ENCODE data around the gene ADTRP.

- TF ChIP-seq CTCF (optimal IDR thresholded peaks at IDR 0.05 in 1 of 3, IDR thresholded peaks at IDR 0.05 in 1 of 3, conservative IDR thresholded peaks at IDR 0.05 in 1 of 3; ENCODE audit: extremely low read depth in 1 of 3, insufficient read depth in 2 of 3, low read length in 3 of 3): no peak
- no peak for TF ChIP-seq EZH2 (IDR thresholded peaks at IDR 0.05; ENCODE audit: low read length)
Measured at GRCh38 chr6:11779329-11780096, 910 bp upstream of the ADTRP start.
